ENCODE data around the gene TMEM205. TPM values are rescaled to one million over a fixed set of nuclear protein-coding genes. Genes with fewer than 3 reads are reported as not detected.

The TMEM205 gene
- total and polyA plus RNA-seq, 2 of the 8 experiments (the other 6 are each of a cell fraction or from before 2014, with no cell fraction given): 73.5 to 423 TPM

DNA sequence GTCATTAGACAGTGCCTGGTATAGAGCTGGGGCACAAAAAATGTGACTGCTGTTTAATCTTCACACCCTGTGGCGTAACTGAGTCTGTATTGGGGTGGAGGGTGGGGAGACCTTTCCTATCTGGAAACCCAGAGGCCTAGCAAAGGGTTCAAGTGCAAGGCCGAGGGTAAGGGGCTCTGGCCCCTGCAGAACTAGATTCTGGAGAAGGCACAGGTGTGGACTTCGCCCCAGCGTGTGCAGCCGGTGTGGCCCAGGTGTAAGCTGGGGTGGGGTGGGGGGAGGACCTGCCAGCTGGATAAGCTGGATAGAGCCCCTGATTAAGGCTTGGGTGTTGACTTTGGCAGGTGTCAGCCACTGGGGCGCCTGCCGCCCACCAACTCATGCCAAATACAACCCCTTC lies 7.9 kb downstream of the TMEM205 start (continued):
- TF ChIP-seq, protein P1, sequence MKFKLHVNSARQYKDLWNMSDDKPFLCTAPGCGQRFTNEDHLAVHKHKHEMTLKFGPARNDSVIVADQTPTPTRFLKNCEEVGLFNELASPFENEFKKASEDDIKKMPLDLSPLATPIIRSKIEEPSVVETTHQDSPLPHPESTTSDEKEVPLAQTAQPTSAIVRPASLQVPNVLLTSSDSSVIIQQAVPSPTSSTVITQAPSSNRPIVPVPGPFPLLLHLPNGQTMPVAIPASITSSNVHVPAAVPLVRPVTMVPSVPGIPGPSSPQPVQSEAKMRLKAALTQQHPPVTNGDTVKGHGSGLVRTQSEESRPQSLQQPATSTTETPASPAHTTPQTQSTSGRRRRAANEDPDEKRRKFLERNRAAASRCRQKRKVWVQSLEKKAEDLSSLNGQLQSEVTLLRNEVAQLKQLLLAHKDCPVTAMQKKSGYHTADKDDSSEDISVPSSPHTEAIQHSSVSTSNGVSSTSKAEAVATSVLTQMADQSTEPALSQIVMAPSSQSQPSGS (IDR thresholded peaks at IDR 0.05; ENCODE audit: low read length): no peak
- TF ChIP-seq BRCA1 (IDR thresholded peaks at IDR 0.05; ENCODE audit: low read depth, low read length) (no peak), TAF7 (optimal IDR thresholded peaks at IDR 0.05; ENCODE audit: borderline replicate concordance, low read depth, low read length) (no peak), KDM1A (IDR thresholded peaks at IDR 0.05; ENCODE audit: borderline replicate concordance, low read length) (no peak), TCF12 (IDR thresholded peaks at IDR 0.05; ENCODE audit: low read depth, low read length) (no peak), KDM5A (IDR thresholded peaks at IDR 0.05; ENCODE audit: low read length) (no peak)
- TF ChIP-seq, protein P2, sequence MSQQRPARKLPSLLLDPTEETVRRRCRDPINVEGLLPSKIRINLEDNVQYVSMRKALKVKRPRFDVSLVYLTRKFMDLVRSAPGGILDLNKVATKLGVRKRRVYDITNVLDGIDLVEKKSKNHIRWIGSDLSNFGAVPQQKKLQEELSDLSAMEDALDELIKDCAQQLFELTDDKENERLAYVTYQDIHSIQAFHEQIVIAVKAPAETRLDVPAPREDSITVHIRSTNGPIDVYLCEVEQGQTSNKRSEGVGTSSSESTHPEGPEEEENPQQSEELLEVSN (IDR thresholded peaks at IDR 0.05): no peak
